HTERT RPE-1 (cell line): Measurements from ENCODE around the gene NGEF.
"Not testable (repeated sequence)": the region's sequence is repeated elsewhere in the genome, so short reads cannot be mapped to it uniquely, and the experiment has no call there.

Experiments
- in situ Hi-C: fragments of 300-500 bp; cut with MboI; formaldehyde crosslinking; loops from 4 replicates; pipeline ENCODE4 v1.14.3; 2020; ENCODE audit warnings: low sequenced_read_pairs

Gene NGEF

GRCh38 chr2:232930059-232930400 is 83.0 kb downstream of the NGEF start:
- in situ Hi-C loops: no loop called here

GRCh38 chr2:232929303-232930058 is 83.6 kb downstream of the NGEF start:
- in situ Hi-C loops: no loop called here

GRCh38 chr2:232928551-232929302 is 84.3 kb downstream of the NGEF start:
- in situ Hi-C loops: no loop called here

- in situ Hi-C loops: no loop called here
Observed at GRCh38 chr2:232927793-232928550, 85.1 kb downstream of the NGEF start.

- in situ Hi-C loops: no loop called here
Observed at GRCh38 chr2:232927032-232927792, 85.8 kb downstream of the NGEF start.

GRCh38 chr2:232926431-232926939 is 86.6 kb downstream of the NGEF start:
- in situ Hi-C loops: no loop called here

GRCh38 chr2:232925821-232926156 is 87.3 kb downstream of the NGEF start:
- in situ Hi-C loops: no loop called here

GRCh38 chr2:232925153-232925820 is 87.8 kb downstream of the NGEF start:
- in situ Hi-C loops: no loop called here

GRCh38 chr2:232924433-232924832 is 88.6 kb downstream of the NGEF start:
- in situ Hi-C loops: no loop called here

- in situ Hi-C loops: no loop called here
Observed at GRCh38 chr2:232920760-232921159, 92.3 kb downstream of the NGEF start.

- in situ Hi-C loops: no loop called here
Observed at GRCh38 chr2:232920055-232920454, 93.0 kb downstream of the NGEF start.

GRCh38 chr2:232919141-232919540 is 93.9 kb downstream of the NGEF start:
- in situ Hi-C loops: no loop called here

GRCh38 chr2:232913903-232914302 is 99.2 kb downstream of the NGEF start:
- in situ Hi-C loops: no loop called here

- in situ Hi-C loops: no loop called here
Observed at GRCh38 chr2:232911712-232912277, 101.3 kb downstream of the NGEF start.

GRCh38 chr2:232910376-232910775 is 102.7 kb downstream of the NGEF start:
- in situ Hi-C loops: no loop called here

GRCh38 chr2:232908695-232909094 is 104.4 kb downstream of the NGEF start:
- in situ Hi-C loops: no loop called here

- in situ Hi-C loops: not testable (repeated sequence)
Observed at GRCh38 chr2:232907718-232908085, 105.4 kb downstream of the NGEF start.

- in situ Hi-C loops: not testable (repeated sequence)
Observed at GRCh38 chr2:232906867-232907717, 106.0 kb downstream of the NGEF start.

- in situ Hi-C loops: no loop called here
Observed at GRCh38 chr2:232903989-232904388, 109.1 kb downstream of the NGEF start.
